ENCODE data around the gene C3orf22.

The C3orf22 gene

GRCh38 chr3:126580746-126581145 lies 22.0 kb upstream of the C3orf22 start:
- Histone ChIP-seq H3K4me1 (ENCODE audit: low read length) (no peaks in the 10 kb centered on the region), H2AFZ (ENCODE audit: low read depth, low read length) (no peak overlapping the region), H3K9me3 (ENCODE audit: insufficient read depth, low read length) (no peaks in the 10 kb centered on the region), H3K79me2 (ENCODE audit: low read length) (no peaks in the 10 kb centered on the region), H3K9ac (ENCODE audit: low read length) (no peak overlapping the region), H3K27me3 (ENCODE audit: low read depth, low read length) (peaks cover 33% of the 10 kb centered on the region), H3K36me3 (replicated peaks; ENCODE audit: low read depth, low read length) (no peaks in the 10 kb centered on the region), H3K4me3 (ENCODE audit: low read length) (no peak overlapping the region), H4K20me1 (ENCODE audit: insufficient read depth, low read length) (no peaks in the 10 kb centered on the region), H3K27ac (ENCODE audit: low read length) (no peak overlapping the region), H3K4me2 (ENCODE audit: low read length) (no peak overlapping the region)
- TF ChIP-seq EZH2phosphoT487 (IDR thresholded peaks at IDR 0.05; ENCODE audit: low read depth) (no peak), CTCF (IDR thresholded peaks at IDR 0.05; ENCODE audit: low read depth, low read length) (no peak)

- no peak overlapping the region for H3K9ac ChIP-seq (ENCODE audit: low read length)
- H3K4me1 ChIP-seq (ENCODE audit: low read length) = no peaks in the 10 kb centered on the region
- no peaks in the 10 kb centered on the region for H3K9me3 ChIP-seq (ENCODE audit: insufficient read depth, low read length)
- H3K27me3 ChIP-seq (ENCODE audit: low read depth, low read length) = peaks cover 22% of the 10 kb centered on the region
- H4K20me1 ChIP-seq (ENCODE audit: insufficient read depth, low read length) = no peaks in the 10 kb centered on the region
- no peaks in the 10 kb centered on the region for H3K36me3 ChIP-seq (replicated peaks; ENCODE audit: low read depth, low read length)
- no peak overlapping the region for H3K4me3 ChIP-seq (ENCODE audit: low read length)
- no peak for TF ChIP-seq CTCF (IDR thresholded peaks at IDR 0.05; ENCODE audit: low read depth, low read length)
- no peak for TF ChIP-seq EZH2phosphoT487 (IDR thresholded peaks at IDR 0.05; ENCODE audit: low read depth)
- H2AFZ ChIP-seq (ENCODE audit: low read depth, low read length) = no peak overlapping the region
- no peaks in the 10 kb centered on the region for H3K79me2 ChIP-seq (ENCODE audit: low read length)
- no peak overlapping the region for H3K4me2 ChIP-seq (ENCODE audit: low read length)
- H3K27ac ChIP-seq (ENCODE audit: low read length) = no peak overlapping the region
Observed at GRCh38 chr3:126578702-126579101, 20.0 kb upstream of the C3orf22 start.

- no peak overlapping the region for H3K27ac ChIP-seq (ENCODE audit: low read length)
- TF ChIP-seq EZH2phosphoT487 (IDR thresholded peaks at IDR 0.05; ENCODE audit: low read depth) = no peak
- no peak for TF ChIP-seq CTCF (IDR thresholded peaks at IDR 0.05; ENCODE audit: low read depth, low read length)
- H3K79me2 ChIP-seq (ENCODE audit: low read length) = no peaks in the 10 kb centered on the region
- H3K27me3 ChIP-seq (ENCODE audit: low read depth, low read length) = peaks cover 25% of the 10 kb centered on the region
- H3K4me2 ChIP-seq (ENCODE audit: low read length) = no peak overlapping the region
- H3K36me3 ChIP-seq (replicated peaks; ENCODE audit: low read depth, low read length) = no peaks in the 10 kb centered on the region
- H3K4me3 ChIP-seq (ENCODE audit: low read length) = no peak overlapping the region
- H3K9me3 ChIP-seq (ENCODE audit: insufficient read depth, low read length) = no peaks in the 10 kb centered on the region
- no peaks in the 10 kb centered on the region for H3K4me1 ChIP-seq (ENCODE audit: low read length)
- no peaks in the 10 kb centered on the region for H4K20me1 ChIP-seq (ENCODE audit: insufficient read depth, low read length)
- no peak overlapping the region for H3K9ac ChIP-seq (ENCODE audit: low read length)
- H2AFZ ChIP-seq (ENCODE audit: low read depth, low read length) = no peak overlapping the region
Observed at GRCh38 chr3:126577261-126577660, 18.5 kb upstream of the C3orf22 start.

GRCh38 chr3:126573492-126574117 lies 14.9 kb upstream of the C3orf22 start:
- Histone ChIP-seq H3K4me3 (ENCODE audit: low read length) (no peak overlapping the region), H2AFZ (ENCODE audit: low read depth, low read length) (no peak overlapping the region), H3K36me3 (replicated peaks; ENCODE audit: low read depth, low read length) (no peaks in the 10 kb centered on the region), H3K79me2 (ENCODE audit: low read length) (no peaks in the 10 kb centered on the region), H3K9me3 (ENCODE audit: insufficient read depth, low read length) (no peaks in the 10 kb centered on the region), H4K20me1 (ENCODE audit: insufficient read depth, low read length) (no peaks in the 10 kb centered on the region), H3K4me1 (ENCODE audit: low read length) (no peaks in the 10 kb centered on the region), H3K27ac (ENCODE audit: low read length) (no peak overlapping the region), H3K4me2 (ENCODE audit: low read length) (no peak overlapping the region), H3K9ac (ENCODE audit: low read length) (no peak overlapping the region), H3K27me3 (ENCODE audit: low read depth, low read length) (peaks cover 22% of the 10 kb centered on the region)
- no peak for TF ChIP-seq EZH2phosphoT487 (IDR thresholded peaks at IDR 0.05; ENCODE audit: low read depth)
- no peak for TF ChIP-seq CTCF (IDR thresholded peaks at IDR 0.05; ENCODE audit: low read depth, low read length)
